Colonic mucosa (tissue), 4 donors: ENCODE measurements around the gene CD79A. TPM values are rescaled to one million over a fixed set of nuclear protein-coding genes. Genes with fewer than 3 reads are reported as not detected.

Source experiments
- DNase-seq: peaks from one replicate; pipeline ENCODE4 v3.0.0-alpha.2; 2020
- H3K27ac ChIP-seq: fragments of 200-600 bp; one replicate; pipeline ENCODE4 v1.8.0; 2021
- H3K27me3 ChIP-seq: fragments of 200-600 bp; one replicate; pipeline ENCODE4 v1.8.0; 2021
- H3K36me3 ChIP-seq: fragments of 200-600 bp; one replicate; pipeline ENCODE4 v1.8.0; 2021
- H3K4me1 ChIP-seq: fragments of 200-600 bp; one replicate; pipeline ENCODE4 v1.8.0; 2021; ENCODE audit warnings: mild to moderate bottlenecking
- H3K4me3 ChIP-seq: fragments of 200-600 bp; one replicate; pipeline ENCODE4 v1.8.0; 2021
- H3K9ac ChIP-seq, 2 donors: one replicate each; pipeline ENCODE4 v1.7.0; 2013; ENCODE audit warnings: control low read depth in 2 of 2, low read depth in 2 of 2, low read length in 2 of 2
- H3K9me3 ChIP-seq: fragments of 200-600 bp; one replicate; pipeline ENCODE4 v1.8.0; 2021
- CTCF ChIP-seq: fragments of 200-600 bp; IDR thresholded peaks from one replicate; pipeline ENCODE4 v1.8.0; 2022; ENCODE audit warnings: antibody characterized with exemption, mild to moderate bottlenecking
- intact Hi-C: fragments of 100-400 bp; cut with DNase I; formaldehyde crosslinking; loops from one replicate; pipeline ENCODE4 v1.14.1; 2022
- total RNA-seq, 2 donors: library from RNA; stranded (reverse); fragmentation: NEBNext Ultra II Directional in 1 of 2; extraction: Animal tissue kit (Norgen Biotek cat#: 25700) in 1 of 2; gene quantifications; one replicate each; pipeline ENCODE4 v1.2.1, GENCODE V29; 2021
- donor health status: healthy.
- donor health status: DM: no; HTN: no; CAD: no.
- donor health status: DM: no; HTN: no; CAD: no.

The CD79A gene
- total RNA-seq, 2 donors from 2014 or later: 3.5 to 3.8 TPM

DNA sequence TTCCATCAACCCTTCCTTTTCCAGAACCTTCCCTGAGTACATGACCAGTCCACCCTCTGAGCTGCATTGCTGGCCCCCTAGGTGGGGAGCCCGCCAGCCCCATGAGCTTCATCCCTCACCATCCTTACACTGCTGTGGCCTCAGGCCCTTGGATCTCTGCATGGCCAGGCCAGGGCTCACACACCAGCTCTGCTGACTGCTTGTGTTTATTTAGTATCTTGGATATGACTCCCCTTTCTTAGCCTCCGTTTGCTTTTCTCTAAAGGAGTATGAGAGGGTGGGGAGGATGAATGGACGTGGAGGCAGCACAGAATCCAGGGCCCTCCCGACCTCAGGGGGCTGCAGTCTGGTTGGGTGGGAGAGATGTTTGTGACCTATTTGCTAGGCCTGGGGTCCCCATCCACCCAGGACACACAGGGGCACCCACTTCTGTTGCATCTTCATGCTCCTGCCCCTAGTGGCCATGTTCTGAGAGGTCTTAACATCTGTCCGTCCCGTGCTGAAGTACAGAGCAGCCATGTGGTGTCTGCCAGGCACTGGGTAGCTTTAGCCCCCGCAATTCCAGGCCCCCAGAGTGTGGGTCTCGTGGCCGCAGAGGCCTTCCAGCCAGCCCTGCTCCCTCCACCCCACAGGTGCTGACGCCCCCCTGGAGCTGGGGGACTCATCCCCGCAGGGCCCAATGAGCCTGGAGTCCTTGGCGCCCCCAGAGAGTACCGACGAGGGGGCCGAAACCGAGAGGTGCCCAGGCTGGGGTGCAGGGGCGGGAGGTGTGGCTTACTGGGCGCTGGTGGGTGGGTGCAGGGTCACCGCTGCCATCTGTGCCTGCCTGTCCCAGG is 18.9 kb downstream of the CD79A start:
- H3K4me1 ChIP-seq: no peaks in the 10 kb centered on the region
- TF ChIP-seq CTCF: no peak

GRCh38 chr19:41896581-41896942 is 19.5 kb downstream of the CD79A start:
- no peak for DNase-seq
- Histone ChIP-seq H3K9me3 (no peaks in the 10 kb centered on the region), H3K9ac (no peak overlapping the region), H3K27me3 (no peaks in the 10 kb centered on the region), H3K27ac (no peak overlapping the region), H3K4me3 (no peak overlapping the region), H3K4me1 (no peaks in the 10 kb centered on the region), H3K36me3 (peaks cover 23% of the 10 kb centered on the region)
- intact Hi-C loops: no loop called here
- TF ChIP-seq CTCF: no peak

More for the DNA sequence above, 18.9 kb downstream of the CD79A start:
- H3K9ac ChIP-seq: no peak overlapping the region
- DNase-seq: no peak
- H3K4me3 ChIP-seq: no peak overlapping the region
- no peak overlapping the region for H3K27ac ChIP-seq
- intact Hi-C loops: no loop called here
- no peaks in the 10 kb centered on the region for H3K9me3 ChIP-seq
- peaks cover 23% of the 10 kb centered on the region for H3K36me3 ChIP-seq
- H3K27me3 ChIP-seq: no peaks in the 10 kb centered on the region

DNA sequence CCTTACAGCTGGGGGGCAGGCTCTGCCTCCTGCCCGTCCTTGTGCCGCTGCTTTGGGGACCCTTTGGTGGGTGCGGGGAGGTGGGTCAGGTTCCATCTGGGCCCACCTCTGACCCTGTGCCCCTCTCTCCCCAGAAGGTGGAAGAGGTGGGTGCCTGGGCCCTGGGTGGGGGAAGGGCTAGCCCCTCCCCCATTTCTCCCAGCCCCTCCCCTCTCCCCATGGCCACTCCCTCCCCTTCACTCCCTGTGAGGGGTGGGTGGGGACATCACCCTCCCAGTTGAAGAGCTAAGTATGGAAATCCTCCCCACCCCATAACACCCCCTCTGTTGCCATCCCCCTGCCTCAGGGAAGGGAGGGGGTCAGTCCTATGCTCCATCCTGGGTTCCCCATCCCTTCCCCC is 20.1 kb downstream of the CD79A start:
- Histone ChIP-seq H3K9ac (no peak overlapping the region), H3K27ac (no peak overlapping the region), H3K4me1 (no peaks in the 10 kb centered on the region), H3K27me3 (no peaks in the 10 kb centered on the region), H3K36me3 (peaks cover 27% of the 10 kb centered on the region), H3K4me3 (no peak overlapping the region), H3K9me3 (no peaks in the 10 kb centered on the region)
- intact Hi-C loops: no loop called here
- no peak for TF ChIP-seq CTCF
- DNase-seq: no peak

DNA sequence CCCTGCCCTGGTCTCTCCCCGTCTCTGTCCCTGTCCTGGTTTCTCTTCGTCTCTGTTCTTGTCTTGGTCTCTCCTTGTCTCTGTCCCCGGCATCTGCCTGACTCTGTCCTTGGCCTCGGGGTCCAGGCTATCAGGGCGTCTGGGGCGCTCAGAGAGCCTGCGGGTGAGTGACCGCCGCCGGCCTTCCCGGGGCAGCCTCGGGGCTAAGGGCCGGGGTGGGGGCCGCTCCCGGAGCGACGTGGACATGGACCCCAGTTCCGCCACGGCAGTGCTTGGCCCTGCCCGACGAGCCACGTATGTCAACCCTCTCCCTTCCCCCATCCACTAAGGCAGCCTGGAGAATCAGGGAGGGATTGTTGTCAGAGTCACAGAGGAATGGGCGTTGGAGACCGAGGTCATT is 20.7 kb downstream of the CD79A start:
- Histone ChIP-seq H3K9ac (no peak overlapping the region), H3K36me3 (peaks cover 33% of the 10 kb centered on the region), H3K27ac (no peak overlapping the region), H3K4me1 (no peaks in the 10 kb centered on the region), H3K27me3 (no peaks in the 10 kb centered on the region), H3K9me3 (no peaks in the 10 kb centered on the region), H3K4me3 (no peak overlapping the region)
- no peak for TF ChIP-seq CTCF
- DNase-seq: no peak
- intact Hi-C loops: no loop called here

DNA sequence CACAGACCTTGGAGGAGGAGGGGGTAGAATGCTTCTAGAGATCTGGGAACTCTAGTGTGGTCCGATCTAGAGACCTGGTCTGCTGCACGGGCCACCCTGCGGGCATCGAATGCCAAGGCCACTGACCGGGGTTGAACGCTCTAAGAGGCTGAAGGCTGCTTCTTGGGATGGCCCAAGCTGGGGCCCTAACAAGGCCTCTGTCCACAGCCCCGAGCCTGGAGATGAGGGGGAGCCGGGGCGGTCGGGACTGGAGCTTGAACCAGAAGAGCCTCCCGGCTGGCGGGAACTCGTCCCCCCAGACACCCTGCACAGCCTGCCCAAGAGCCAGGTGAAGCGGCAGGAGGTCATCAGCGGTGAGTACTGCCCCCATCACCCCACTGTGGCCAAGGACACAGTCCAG is 21.2 kb downstream of the CD79A start:
- intact Hi-C loops: no loop called here
- Histone ChIP-seq H3K27me3 (no peaks in the 10 kb centered on the region), H3K9me3 (no peaks in the 10 kb centered on the region), H3K4me1 (no peaks in the 10 kb centered on the region), H3K27ac (no peak overlapping the region), H3K36me3 (peaks cover 37% of the 10 kb centered on the region), H3K4me3 (no peak overlapping the region), H3K9ac (no peak overlapping the region)
- TF ChIP-seq CTCF: no peak
- DNase-seq: no peak
